NT2/D1 (cell line): ENCODE data around the gene RTKN.

Source experiments
- SUZ12 ChIP-seq: IDR thresholded peaks from 2 replicates; pipeline ENCODE4 v1.6.1; 2011; ENCODE audit not compliant: insufficient read length, insufficient read depth; ENCODE audit errors: extremely low read depth
- YY1 ChIP-seq: IDR thresholded peaks from 2 replicates; pipeline ENCODE4 v1.6.1; 2011; ENCODE audit not compliant: insufficient read length, insufficient read depth
- ZNF274 ChIP-seq: IDR thresholded peaks from 2 replicates; pipeline ENCODE4 v1.6.1; 2011; ENCODE audit warnings: mild to moderate bottlenecking, low read depth, low read length

DNA sequence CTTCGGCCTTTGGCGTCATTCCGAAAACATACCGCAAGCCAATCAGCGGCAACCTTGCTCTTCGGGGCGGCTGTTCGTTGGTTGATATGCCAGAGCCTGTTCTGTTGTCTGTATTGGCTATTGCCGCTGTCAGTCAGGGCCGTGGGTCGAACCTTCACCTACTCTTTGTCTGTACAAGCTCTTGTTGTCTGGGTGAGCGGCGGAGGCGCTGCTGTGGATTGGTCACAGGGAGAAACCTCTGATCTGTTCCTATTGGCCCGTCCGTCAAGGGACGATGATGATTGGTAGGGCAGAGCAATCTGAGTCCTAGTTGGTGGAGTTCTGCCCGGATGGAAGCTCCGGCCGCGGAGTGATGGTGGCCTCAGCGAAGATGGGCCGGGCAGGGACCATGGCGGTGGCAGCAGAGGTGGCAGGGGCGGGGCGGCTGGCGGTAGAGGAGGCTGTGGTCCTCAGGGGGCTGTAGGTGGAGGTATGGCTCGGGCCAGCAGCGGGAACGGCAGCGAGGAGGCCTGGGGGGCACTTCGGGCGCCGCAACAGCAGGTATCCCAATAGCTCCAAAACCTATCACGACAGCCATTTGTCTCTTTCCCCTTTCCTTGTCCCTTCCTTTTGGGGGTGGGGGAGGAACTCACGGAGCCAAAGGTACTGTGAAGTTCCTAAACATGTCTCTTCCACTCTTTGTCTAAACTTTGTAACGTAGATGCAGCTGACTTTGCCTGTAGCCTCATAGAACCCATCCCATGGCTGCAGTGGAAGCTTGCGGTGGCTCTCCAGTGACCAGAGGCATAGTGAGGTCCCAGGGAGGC, 16.6 kb upstream of the RTKN start, which contains the start of gene WBP1:
- TF ChIP-seq ZNF274: no peak
- TF ChIP-seq SUZ12: no peak
- TF ChIP-seq YY1: peak; percentile 45
